Hepatocyte (in vitro differentiated cells): Measurements from ENCODE around the gene NDUFA8.

ENCODE experiments used
- CTCF ChIP-seq: fragments of 200-600 bp; sonication (generic); IDR thresholded peaks from 2 replicates; pipeline ENCODE4 v1.5.1; 2016; ENCODE audit warnings: antibody characterized with exemption, mild to moderate bottlenecking; ENCODE audit not compliant: poor library complexity
- EZH2 ChIP-seq: fragments of 200-600 bp; sonication (generic); IDR thresholded peaks from 2 replicates; pipeline ENCODE4 v1.6.1; 2016; ENCODE audit warnings: antibody characterized with exemption, mild to moderate bottlenecking, borderline replicate concordance

DNA sequence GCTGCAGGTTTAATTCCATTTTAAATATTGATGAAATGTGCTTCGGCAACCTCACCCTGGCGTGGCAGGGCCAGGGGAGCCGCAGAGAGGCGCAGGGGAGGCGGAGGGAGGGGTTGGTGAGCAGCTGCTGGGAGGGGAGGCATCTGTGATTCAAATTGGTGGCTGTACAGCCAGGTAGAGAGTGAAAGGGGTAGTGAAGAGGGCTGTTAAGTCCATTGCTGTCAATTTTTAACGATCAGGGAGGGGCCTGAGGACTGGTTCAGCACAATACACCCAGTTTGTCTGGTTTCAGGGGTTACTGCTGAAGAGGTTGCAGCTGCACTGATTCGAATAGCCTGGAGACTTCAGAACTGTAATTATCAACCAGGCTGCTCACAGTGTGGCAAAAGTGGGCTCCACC, 37.8 kb upstream of the NDUFA8 start:
- TF ChIP-seq CTCF (no peak), EZH2 (no peak)
